Left lobe of liver (tissue), 2 donors: ENCODE measurements around the gene MEGF10. TPM values are rescaled to one million over a fixed set of nuclear protein-coding genes. Genes with fewer than 3 reads are reported as not detected.

Experiments used
- ATAC-seq: fragments of 200-7000 bp; cut with Tn5 transposase; one replicate; pipeline ENCODE4 v1.9.1; 2020; ENCODE audit warnings: mild to moderate bottlenecking, moderate library complexity
- DNase-seq: peaks from one replicate; pipeline ENCODE4 v3.0.0-alpha.2; 2020; ENCODE audit warnings: low spot score
- total RNA-seq: library from RNA; stranded (reverse); gene quantifications from one replicate; pipeline ENCODE4 v1.2.1, GENCODE V29; 2021
- donor health status: DM: no; HTN: no; CAD: no; lungs with moderate emphysema.
- donor health status: DM: no; HTN: yes; CAD: no.

Gene MEGF10
- total RNA-seq, 1 donor from 2014 or later, result 1.4 TPM

DNA sequence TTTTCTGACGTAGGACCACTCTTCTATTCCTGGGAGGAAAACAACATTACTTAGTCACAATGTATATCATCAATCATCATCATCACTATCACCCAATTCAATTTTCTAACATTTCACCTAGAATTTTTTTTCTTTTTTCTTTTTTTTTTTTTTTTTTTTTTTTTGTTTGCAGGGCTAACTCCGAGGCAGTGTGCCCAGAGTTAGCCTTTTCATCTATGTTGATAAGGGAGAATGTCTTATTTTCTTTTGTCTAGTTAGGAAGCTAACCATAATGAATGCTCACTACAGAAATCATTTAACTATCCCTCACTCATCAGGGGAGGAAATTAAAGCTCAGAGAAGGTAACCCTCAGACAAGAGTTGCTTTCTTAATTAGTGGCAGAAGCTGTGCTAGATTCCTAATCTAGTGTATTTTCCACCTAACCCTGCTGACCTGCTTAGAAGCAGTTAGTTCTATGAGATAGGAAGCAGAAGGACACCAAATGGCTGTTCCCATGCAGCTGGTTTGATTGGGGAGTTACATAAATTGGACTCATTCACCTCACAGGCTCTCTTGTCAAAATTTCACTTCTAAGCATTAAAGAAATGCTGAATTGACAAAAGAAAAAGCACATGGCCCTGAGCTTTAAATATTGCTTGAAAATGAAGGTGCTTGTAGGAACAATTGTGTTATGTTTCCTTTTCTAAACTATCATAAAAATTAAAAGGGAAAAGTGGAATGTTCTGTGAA, 218.2 kb downstream of the MEGF10 start:
- DNase-seq (no peak), ATAC-seq (no peak)

Other genes starting within 250 kb of the MEGF10 start
- 4.2 TPM for gene C5orf63, start 217.3 kb upstream of the MEGF10 start, total RNA-seq
- 28.4 TPM for gene PRRC1, start 226.8 kb downstream of the MEGF10 start, total RNA-seq